ENCODE results near the gene TUBB.
"Not testable (repeated sequence)": the region's sequence is repeated elsewhere in the genome, so short reads cannot be mapped to it uniquely, and the experiment has no call there.

DNA sequence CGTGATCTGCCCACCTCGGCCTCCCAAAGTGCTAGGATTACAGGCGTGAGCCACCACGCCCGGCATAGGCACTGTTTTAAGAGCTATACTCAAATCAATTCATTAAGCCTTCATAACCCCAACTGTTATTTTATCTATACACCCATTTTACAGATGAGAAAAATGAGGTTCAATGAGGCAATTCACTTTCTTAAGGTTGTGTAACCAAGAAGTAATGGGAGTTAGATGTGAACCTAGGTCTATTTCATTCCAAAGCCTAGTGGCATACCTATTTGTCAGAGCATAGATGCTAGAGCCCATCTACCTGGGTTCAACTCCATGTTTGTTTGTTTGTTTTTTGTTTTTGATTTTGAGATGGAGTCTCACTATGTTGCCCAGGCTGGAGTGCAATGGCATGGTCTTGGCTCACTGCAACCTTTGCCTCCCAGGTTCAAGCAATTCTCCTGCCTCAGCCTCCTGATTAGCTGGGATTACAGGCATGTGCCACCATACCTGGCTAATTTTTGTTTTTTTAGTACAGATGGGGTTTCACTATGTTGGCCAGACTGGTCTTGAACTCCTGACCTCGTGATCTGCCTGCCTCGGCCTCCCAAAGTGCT, 36.4 kb downstream of the TUBB start:
- TF ChIP-seq, protein P1, sequence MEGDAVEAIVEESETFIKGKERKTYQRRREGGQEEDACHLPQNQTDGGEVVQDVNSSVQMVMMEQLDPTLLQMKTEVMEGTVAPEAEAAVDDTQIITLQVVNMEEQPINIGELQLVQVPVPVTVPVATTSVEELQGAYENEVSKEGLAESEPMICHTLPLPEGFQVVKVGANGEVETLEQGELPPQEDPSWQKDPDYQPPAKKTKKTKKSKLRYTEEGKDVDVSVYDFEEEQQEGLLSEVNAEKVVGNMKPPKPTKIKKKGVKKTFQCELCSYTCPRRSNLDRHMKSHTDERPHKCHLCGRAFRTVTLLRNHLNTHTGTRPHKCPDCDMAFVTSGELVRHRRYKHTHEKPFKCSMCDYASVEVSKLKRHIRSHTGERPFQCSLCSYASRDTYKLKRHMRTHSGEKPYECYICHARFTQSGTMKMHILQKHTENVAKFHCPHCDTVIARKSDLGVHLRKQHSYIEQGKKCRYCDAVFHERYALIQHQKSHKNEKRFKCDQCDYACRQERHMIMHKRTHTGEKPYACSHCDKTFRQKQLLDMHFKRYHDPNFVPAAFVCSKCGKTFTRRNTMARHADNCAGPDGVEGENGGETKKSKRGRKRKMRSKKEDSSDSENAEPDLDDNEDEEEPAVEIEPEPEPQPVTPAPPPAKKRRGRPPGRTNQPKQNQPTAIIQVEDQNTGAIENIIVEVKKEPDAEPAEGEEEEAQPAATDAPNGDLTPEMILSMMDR (IDR thresholded peaks at IDR 0.05; ENCODE audit: extremely low read depth in 1 of 2, insufficient read depth in 1 of 2, low read depth in 1 of 2, low read length in 2 of 2), result not testable (repeated sequence)
- TF ChIP-seq POLR2A (IDR thresholded peaks at IDR 0.05; ENCODE audit: low read depth, low read length); EZH2 (IDR thresholded peaks at IDR 0.05; ENCODE audit: borderline replicate concordance, low read depth, low read length, severe bottlenecking); POLR2AphosphoS5 (IDR thresholded peaks at IDR 0.05; ENCODE audit: insufficient read depth, low read depth, low read length); MYC (IDR thresholded peaks at IDR 0.05; ENCODE audit: low read depth, low read length); FOS (IDR thresholded peaks at IDR 0.05; ENCODE audit: borderline replicate concordance, insufficient read depth, low read length): not testable (repeated sequence)
- TF ChIP-seq, protein P2, sequence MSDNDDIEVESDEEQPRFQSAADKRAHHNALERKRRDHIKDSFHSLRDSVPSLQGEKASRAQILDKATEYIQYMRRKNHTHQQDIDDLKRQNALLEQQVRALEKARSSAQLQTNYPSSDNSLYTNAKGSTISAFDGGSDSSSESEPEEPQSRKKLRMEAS (IDR thresholded peaks at IDR 0.05; ENCODE audit: insufficient read depth, insufficient read length), result not testable (repeated sequence)
